IMR-90 (cell line): Measurements from ENCODE around the gene PTGR1. TPM values are rescaled to one million over a fixed set of nuclear protein-coding genes. Genes with fewer than 3 reads are reported as not detected.

Experiments
- ATAC-seq: fragments of 200-7000 bp; cut with Tn5 transposase; 2 replicates; pipeline ENCODE4 v1.9.1; 2020; ENCODE audit warnings: low read depth, mild to moderate bottlenecking, moderate library complexity
- Bru-seq: library from RNA; stranded (reverse); fragments of 400-500 nt; gene quantifications from one replicate; lab custom pipeline; 2021; lab: Mats Ljungman, UMichigan
- BruChase-seq, 2 experiments: library from RNA; stranded (reverse); fragments of 400-500 nt; gene quantifications; one replicate each; lab custom pipeline; 2021; lab: Mats Ljungman, UMichigan
- BruUV-seq: library from RNA; stranded (reverse); fragments of 400-500 nt; replicated peaks from 2 replicates; lab custom pipeline; 2021; lab: Mats Ljungman, UMichigan
- CTCF ChIA-PET: fragments of 300-600 bp; formaldehyde crosslinking; extraction: SDS; loops from one replicate; lab custom pipeline; 2021; ENCODE audit warnings: antibody characterized with exemption; lab: Yijun Ruan, JAX
- POLR2A ChIA-PET: fragments of 300-600 bp; sonication (Branson Sonifier 250); formaldehyde crosslinking; loops from one replicate; lab custom pipeline; 2022; ENCODE audit warnings: antibody characterized with exemption; ENCODE audit not compliant: unreplicated experiment; lab: Charles Lee
- DNase-seq: peaks from one replicate; pipeline ENCODE4 v3.0.0; 2013
- H2AFZ ChIP-seq: replicated peaks from 2 replicates; pipeline ENCODE3; 2013; ENCODE audit warnings: low read length, mild to moderate bottlenecking; ENCODE audit not compliant: poor library complexity
- H2AK5ac ChIP-seq: 2 replicates; pipeline ENCODE4 v1.6.1; 2013; ENCODE audit warnings: low read depth, low read length, inconsistent platforms
- H2AK9ac ChIP-seq: replicated peaks from 2 replicates; pipeline ENCODE3; 2013; ENCODE audit warnings: mild to moderate bottlenecking, low read depth, low read length, moderate library complexity; ENCODE audit not compliant: poor library complexity
- H2BK120ac ChIP-seq: 2 replicates; pipeline ENCODE4 v1.6.1; 2013; ENCODE audit warnings: low read depth, low read length, inconsistent platforms
- H2BK15ac ChIP-seq: 3 replicates; pipeline ENCODE4 v1.6.1; 2013; ENCODE audit warnings: low read depth, low read length, inconsistent platforms
- H2BK20ac ChIP-seq: 2 replicates; pipeline ENCODE4 v1.6.1; 2013; ENCODE audit warnings: low read depth, mild to moderate bottlenecking, inconsistent platforms, low read length, moderate library complexity
- H2BK5ac ChIP-seq: 2 replicates; pipeline ENCODE4 v1.6.1; 2013; ENCODE audit warnings: mild to moderate bottlenecking, low read depth, low read length, inconsistent platforms; ENCODE audit not compliant: poor library complexity, severe bottlenecking
- H3K14ac ChIP-seq: replicated peaks from 2 replicates; pipeline ENCODE4 v1.6.1; 2013; ENCODE audit warnings: low read depth, low read length, inconsistent platforms
- H3K18ac ChIP-seq: 2 replicates; pipeline ENCODE4 v1.6.1; 2013; ENCODE audit warnings: low read depth, low read length, control low read depth
- H3K23ac ChIP-seq: 2 replicates; pipeline ENCODE4 v1.6.1; 2013; ENCODE audit warnings: low read depth, low read length, inconsistent platforms
- H3K27ac ChIP-seq: 2 replicates; pipeline ENCODE4 v1.5.1; 2013; ENCODE audit warnings: mild to moderate bottlenecking, control low read depth, low read length; ENCODE audit not compliant: insufficient read depth
- H3K27me3 ChIP-seq: 2 replicates; pipeline ENCODE4 v1.6.1; 2013; ENCODE audit warnings: low read length; ENCODE audit not compliant: control insufficient read depth, insufficient read depth
- H3K36me3 ChIP-seq: 2 replicates; pipeline ENCODE4 v1.6.1; 2013; ENCODE audit warnings: low read length, mixed read lengths; ENCODE audit not compliant: control insufficient read depth, insufficient read depth
- H3K4ac ChIP-seq: 2 replicates; pipeline ENCODE4 v1.6.1; 2013; ENCODE audit warnings: low read depth, low read length, inconsistent platforms
- H3K4me1 ChIP-seq: 2 replicates; pipeline ENCODE4 v1.6.1; 2013; ENCODE audit warnings: low read length, mixed read lengths; ENCODE audit not compliant: control insufficient read depth, insufficient read depth
- H3K4me2 ChIP-seq: 2 replicates; pipeline ENCODE4 v1.6.1; 2013; ENCODE audit warnings: low read depth, mild to moderate bottlenecking, control low read depth, low read length, moderate library complexity
- H3K4me3 ChIP-seq: 2 replicates; pipeline ENCODE4 v1.5.1; 2013; ENCODE audit warnings: low read depth, mild to moderate bottlenecking, control low read depth, low read length, moderate library complexity; ENCODE audit not compliant: insufficient read depth
- H3K56ac ChIP-seq: 2 replicates; pipeline ENCODE4 v1.6.1; 2013; ENCODE audit warnings: low read length, inconsistent platforms; ENCODE audit not compliant: insufficient read depth; ENCODE audit errors: extremely low read depth
- H3K79me1 ChIP-seq, 2 experiments: 2 replicates each; pipeline ENCODE4 v1.6.1; 2013; ENCODE audit warnings: low read length in 2 of 2, inconsistent platforms in 1 of 2, low read depth in 1 of 2
- H3K9ac ChIP-seq: 2 replicates; pipeline ENCODE4 v1.6.1; 2013; ENCODE audit warnings: low read depth, low read length, control low read depth
- H3K9me1 ChIP-seq: 2 replicates; pipeline ENCODE4 v1.6.1; 2013; ENCODE audit warnings: low read length, inconsistent platforms; ENCODE audit not compliant: insufficient read depth
- H3K9me3 ChIP-seq: 2 replicates; pipeline ENCODE4 v1.6.1; 2013; ENCODE audit warnings: low read length; ENCODE audit not compliant: control insufficient read depth, insufficient read depth
- H4K20me1 ChIP-seq: 2 replicates; pipeline ENCODE4 v1.6.1; 2013; ENCODE audit warnings: low read length, inconsistent platforms; ENCODE audit not compliant: insufficient read depth
- H4K5ac ChIP-seq: 2 replicates; pipeline ENCODE4 v1.6.1; 2013; ENCODE audit warnings: mild to moderate bottlenecking, low read depth, low read length, control low read depth
- H4K8ac ChIP-seq, 2 experiments: 2 replicates each; pipeline ENCODE4 v1.6.1; 2013; ENCODE audit warnings: low read depth in 2 of 2, low read length in 2 of 2, control low read depth in 1 of 2, inconsistent platforms in 1 of 2
- H4K91ac ChIP-seq: 2 replicates; pipeline ENCODE4 v1.6.1; 2013; ENCODE audit warnings: low read depth, low read length, inconsistent platforms; ENCODE audit not compliant: insufficient read depth
- ELK1 ChIP-seq: fragments of 150-350 bp; IDR thresholded peaks from 2 replicates; pipeline ENCODE4 v1.6.1; 2016; ENCODE audit warnings: low read depth, mild to moderate bottlenecking, low read length, moderate library complexity, borderline replicate concordance
- MAZ ChIP-seq: IDR thresholded peaks from 2 replicates; pipeline ENCODE4 v1.6.1; 2012; ENCODE audit warnings: low read depth, mild to moderate bottlenecking, low read length, improper control_type of control experiment, moderate library complexity, borderline replicate concordance
- POLR2A ChIP-seq: IDR thresholded peaks from 2 replicates; pipeline ENCODE4 v1.6.1; 2012; ENCODE audit warnings: mild to moderate bottlenecking, low read depth, low read length
- WGBS, 2 experiments: methylation state at CpG; one replicate each; pipeline versions ENCODE4 v1.1.5 to v1.1.7; 2013; ENCODE audit warnings: missing lambda C conversion rate in 2 of 2; ENCODE audit not compliant: insufficient read length in 1 of 2; ENCODE audit errors: extremely low coverage in 2 of 2; 5-methylcytosine and 5-hydroxymethylcytosine counted together
- dilution Hi-C: fragments of 300-500 bp; cut with HindIII; formaldehyde crosslinking; loops from one replicate; pipeline ENCODE4 v1.14.3; 2018; ENCODE audit warnings: low sequenced_read_pairs; ENCODE audit not compliant: unreplicated experiment
- in situ Hi-C: fragments of 300-500 bp; cut with MboI; formaldehyde crosslinking; loops from 3 replicates; pipeline ENCODE4 v1.14.3; 2019; ENCODE audit warnings: low sequenced_read_pairs, inconsistent platforms, mixed read lengths
- intact Hi-C: fragments of 100-400 bp; cut with micrococcal nuclease; formaldehyde crosslinking; loops from 2 replicates; pipeline ENCODE4 v1.10.0; 2022
- long read RNA-seq: library from polyadenylated mRNA; unstranded; transcript quantifications from one replicate; pipeline ENCODE4 v2.0.0, GENCODE V29; 2021; ENCODE audit not compliant: unreplicated experiment
- polyA plus RNA-seq, 3 experiments: library from polyadenylated mRNA; depleted of rRNA; stranded (reverse); fragments of >200 nt; gene quantifications; 2 replicates each; pipeline ENCODE4 v1.2.3, GENCODE V29; 2012; ENCODE audit warnings: low replicate concordance in 1 of 3
- total RNA-seq: library from RNA; depleted of rRNA; stranded (reverse); fragments of >200 nt; gene quantifications from 2 replicates; pipeline ENCODE4 v1.2.3, GENCODE V29; 2012; rRNA removed

Gene PTGR1
- total RNA-seq (45.9 and 80.8 TPM in 2 replicates), polyA plus RNA-seq (2012; rRNA removed) (61.6 and 72.7 TPM in 2 replicates), Bru-seq, nascent RNA (percentile 79 among the genes with signal in this experiment), BruChase-seq, experiment 1, labeled RNA remaining after a 6-hour chase (percentile 89 among the genes with signal in this experiment), BruChase-seq, experiment 2, labeled RNA remaining after a 2-hour chase (percentile 81 among the genes with signal in this experiment)
- 19.8 and 36.6 TPM in 2 replicates for polyA plus RNA-seq (2012; cell fraction: cytosol; rRNA removed)
- polyA plus RNA-seq (2012; cell fraction: nucleus; rRNA removed; ENCODE audit: low replicate concordance), result 5.0 and 40.5 TPM in 2 replicates
- long read RNA-seq, transcript PTGR1-205 (10 exons, 1,407 nt), result minor isoform, 27 of 78 reads
- long read RNA-seq, transcript PTGR1-201 (10 exons, 1,223 nt), result major isoform, 32 of 78 reads
- long read RNA-seq, partial matches to known transcripts, result 2 of 78 reads
- long read RNA-seq, other reads (novel, unspliced or antisense), result 12 of 78 reads

GRCh38 chr9:111599092-111599954, at the start of gene PTGR1:
Gene PTGR1 (minus strand): TSS chr9:111599647. CDS start chr9:111597422, 2,225 bp downstream.
- peak within 1 kb of the TSS; percentile 57 for H3K4me3 ChIP-seq
- 0 out of 2 replicates have a peak, but pooled peaks cover 2% of the 10 kb centered on the region for H3K4me1 ChIP-seq
- peak within 1 kb of the TSS; percentile 92 for H3K9ac ChIP-seq
- no peak for TF ChIP-seq ELK1
- TF ChIP-seq POLR2A, result peak; percentile 45; the same call in 1 of the 2 replicates
- TF ChIP-seq MAZ, result 0 out of 2 replicates have a peak, but pooled peaks have one; percentile 9
- H3K9me3 ChIP-seq, result no peaks in the 10 kb centered on the region
- peak within 1 kb of the TSS; percentile 95 for H3K23ac ChIP-seq
- H2BK20ac ChIP-seq, result no peak within 1 kb of the TSS; the same call in 1 of the 2 replicates
- peak within 1 kb of the TSS; percentile 78 for H3K4me2 ChIP-seq
- dilution Hi-C loops (no loop called here), intact Hi-C loops (loop anchor here (2.0 to 10.0 kb wide), 2 partner anchors 295 to 475 kb away; partner anchors contain the start of gene UGCG), in situ Hi-C loops (no loop called here)
- H3K4ac ChIP-seq, result peak within 1 kb of the TSS; percentile 88
- peak within 1 kb of the TSS; percentile 83 for H4K91ac ChIP-seq
- H2AK5ac ChIP-seq, result peak within 1 kb of the TSS; percentile 70
- peaks cover 12% of the 10 kb centered on the region for H3K36me3 ChIP-seq
- H4K5ac ChIP-seq, result peak within 1 kb of the TSS; percentile 65
- peak within 1 kb of the TSS; percentile 65 for H2BK5ac ChIP-seq
- peak within 1 kb of the TSS; percentile 69 to 86 for H4K8ac ChIP-seq
- H2AK9ac ChIP-seq, result peak within 1 kb of the TSS; percentile 92
- ATAC-seq (peak; percentile 87), DNase-seq (peak; percentile 89)
- peak within 1 kb of the TSS; percentile 75; the same call in 1 of the 2 replicates for H3K56ac ChIP-seq
- BruUV-seq, result no TSS peak
- H2BK120ac ChIP-seq, result peak within 1 kb of the TSS; percentile 38; the same call in 1 of the 2 replicates
- peak within 1 kb of the TSS; percentile 61 for H3K27ac ChIP-seq
- peak within 1 kb of the TSS; percentile 96 for H2AFZ ChIP-seq
- ChIA-PET POLR2A (interaction anchor here (0.6 kb wide), 1 partner anchor 569 kb away, joined by 3 read pairs; no protein-coding TSS in a partner anchor), CTCF (interaction anchor here (0.5 to 2.5 kb wide), 3 partner anchors 22 to 1907 kb away, joined by 3 to 5 read pairs (median 3); no protein-coding TSS in a partner anchor)
- peaks cover 10% of the 10 kb centered on the region; the same call in 1 of the 2 replicates for H3K9me1 ChIP-seq
- no peak within 1 kb of the TSS for H2BK15ac ChIP-seq
- 0% methylated on average over 17 of the region's 64 CpGs; no CpG with 5 or more reads in 1 of the 2 experiments for WGBS, 2 experiments
- peak within 1 kb of the TSS; percentile 94 for H3K14ac ChIP-seq
- peak within 1 kb of the TSS; percentile 44 for H3K18ac ChIP-seq
- no peaks in the 10 kb centered on the region for H3K27me3 ChIP-seq
- H3K79me1 ChIP-seq, result peaks cover 9 to 43% of the 10 kb centered on the region in 2 experiments
- H4K20me1 ChIP-seq, result no peaks in the 10 kb centered on the region
